Ovary (tissue), 3 donors: ENCODE measurements around the gene RPL10.
A peak's percentile ranks its signal among the peaks of the same experiment; 100 is the strongest.

Source experiments
- CTCF ChIP-seq, 3 donors: fragments of 450-650 bp in 2 of 3; fragments of 200-600 bp in 1 of 3; IDR thresholded peaks; one replicate each; pipeline versions ENCODE4 v1.5.1 to v1.8.0; 2016 to 2022; ENCODE audit warnings: antibody characterized with exemption in 3 of 3, mild to moderate bottlenecking in 1 of 3
- POLR2A ChIP-seq: fragments of 450-650 bp; IDR thresholded peaks from one replicate; pipeline ENCODE4 v1.6.1; 2017; ENCODE audit warnings: antibody characterized with exemption, mild to moderate bottlenecking, moderate library complexity
- donor health status: DM: no; HTN: no; CAD: no.

GRCh38 chrX:154371017-154371788 lies 27.0 kb upstream of the RPL10 start:
- TF ChIP-seq CTCF (IDR thresholded peaks at IDR 0.05), result peak in 1 of 3 donors; percentile 13
- TF ChIP-seq POLR2A, result peak; percentile 93
